Common myeloid progenitor, CD34-positive (primary cell): Measurements from ENCODE around the gene CEP95.

Source experiments
- CTCF ChIA-PET: fragments of 350-600 bp; sonication (Branson Sonifier 250); formaldehyde crosslinking; loops from one replicate; lab custom pipeline; 2021; ENCODE audit warnings: antibody characterized with exemption; lab: Charles Lee
- POLR2A ChIA-PET: fragments of 350-600 bp; sonication (Branson Sonifier 250); formaldehyde crosslinking; loops from one replicate; lab custom pipeline; 2021; ENCODE audit warnings: antibody characterized with exemption; lab: Charles Lee
- DNase-seq, 3 donors: peaks; one replicate each; pipeline versions ENCODE4 v3.0.0 to v3.0.0-alpha.2; 2013
- H3K27ac ChIP-seq, 2 experiments: 1 replicate in 1 of 2; 2 replicates in 1 of 2; pipeline ENCODE4 v1.7.0; 2013; ENCODE audit warnings: inconsistent platforms in 2 of 2, low read length in 2 of 2, mild to moderate bottlenecking in 2 of 2, low read depth in 1 of 2, moderate library complexity in 1 of 2; ENCODE audit not compliant: severe bottlenecking in 2 of 2, insufficient read depth in 1 of 2, poor library complexity in 1 of 2
- H3K27me3 ChIP-seq, 5 experiments: replicated peaks in 2 of 5; 1 replicate in 3 of 5; 2 replicates in 2 of 5; pipeline versions ENCODE4 v1.6.1 to v1.7.0; 2013; ENCODE audit warnings: low read length in 4 of 5, mild to moderate bottlenecking in 2 of 5, moderate library complexity in 2 of 5, inconsistent platforms in 1 of 5; ENCODE audit not compliant: insufficient read depth in 5 of 5, control insufficient read depth in 4 of 5
- H3K36me3 ChIP-seq, 4 experiments: 1 replicate in 2 of 4; 2 replicates in 2 of 4; pipeline versions ENCODE4 v1.6.1 to v1.7.0; 2013; ENCODE audit warnings: low read length in 3 of 4, control low read depth in 1 of 4, mild to moderate bottlenecking in 1 of 4; ENCODE audit not compliant: control insufficient read depth in 4 of 4, insufficient read depth in 4 of 4
- H3K4me1 ChIP-seq, 4 experiments: 1 replicate in 3 of 4; 2 replicates in 1 of 4; pipeline versions ENCODE4 v1.6.1 to v1.7.1; 2013; ENCODE audit warnings: low read length in 3 of 4, mild to moderate bottlenecking in 3 of 4, control low read depth in 1 of 4, inconsistent platforms in 1 of 4, moderate library complexity in 1 of 4; ENCODE audit not compliant: control insufficient read depth in 4 of 4, insufficient read depth in 4 of 4; ENCODE audit errors: control extremely low read depth in 1 of 4
- H3K4me3 ChIP-seq, 7 experiments: 1 replicate in 4 of 7; 2 replicates in 3 of 7; pipeline versions ENCODE4 v1.5.1 to v1.7.0; 2013; ENCODE audit warnings: mild to moderate bottlenecking in 7 of 7, low read length in 6 of 7, moderate library complexity in 6 of 7, inconsistent platforms in 2 of 7, low read depth in 2 of 7, control low read depth in 1 of 7; ENCODE audit not compliant: insufficient read depth in 4 of 7, control insufficient read depth in 1 of 7; ENCODE audit errors: extremely low read depth in 1 of 7
- H3K9me3 ChIP-seq, 5 experiments: 1 replicate in 4 of 5; 2 replicates in 1 of 5; pipeline versions ENCODE4 v1.6.1 to v1.7.1; 2013; ENCODE audit warnings: low read length in 4 of 5, mild to moderate bottlenecking in 2 of 5, inconsistent platforms in 1 of 5, low read depth in 1 of 5, moderate library complexity in 1 of 5; ENCODE audit not compliant: control insufficient read depth in 4 of 5, insufficient read depth in 2 of 5; ENCODE audit errors: control extremely low read depth in 1 of 5
- WGBS: methylation state at CpG from one replicate; pipeline ENCODE4 v1.1.5; 2013; ENCODE audit not compliant: insufficient coverage; 5-methylcytosine and 5-hydroxymethylcytosine counted together

CEP95 gene

GRCh38 chr17:64527914-64528313 is 21.1 kb downstream of the CEP95 start:
- DNase-seq = no peak
- H3K9me3 ChIP-seq = no peaks in the 10 kb centered on the region
- peaks cover 39 to 94% (median 70%) of the 10 kb centered on the region in 4 experiments for H3K36me3 ChIP-seq
- WGBS = 100% methylated on average over 2 of the region's 2 CpGs
- POLR2A ChIA-PET = no interaction called here
- CTCF ChIA-PET = interaction anchor here (1.1 to 2.1 kb wide), 3 partner anchors 10 to 37 kb away, joined by 3 to 7 read pairs (median 3); no protein-coding TSS in a partner anchor
- H3K4me3 ChIP-seq = no peak overlapping the region
- no peaks in the 10 kb centered on the region for H3K4me1 ChIP-seq
- no peaks in the 10 kb centered on the region for H3K27me3 ChIP-seq
- no peak overlapping the region for H3K27ac ChIP-seq

DNA sequence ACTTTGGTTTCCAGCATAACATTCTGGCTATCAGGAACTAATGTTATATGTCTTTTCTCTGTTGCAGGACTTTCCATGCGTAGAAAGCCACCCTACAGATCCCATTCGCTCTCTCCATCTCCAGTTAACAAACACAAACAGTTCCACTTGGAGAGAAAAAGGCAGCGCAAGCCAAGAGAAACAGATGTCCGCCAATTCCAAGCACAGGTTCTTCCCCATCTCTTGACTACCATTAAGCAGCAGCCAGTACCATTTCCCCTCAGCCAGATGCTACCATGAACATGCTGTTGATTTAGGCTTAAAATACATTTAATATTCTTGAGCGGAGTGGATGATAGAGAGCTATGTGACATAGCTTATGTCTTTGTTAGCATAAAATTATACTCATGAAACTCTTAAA is 22.4 kb downstream of the CEP95 start:
- no peaks in the 10 kb centered on the region for H3K27me3 ChIP-seq
- ChIA-PET CTCF (interaction anchor here (2.1 kb wide), 1 partner anchor 38 kb away, joined by 7 read pairs; no protein-coding TSS in a partner anchor), POLR2A (interaction anchor here (0.6 kb wide), 1 partner anchor 30 kb away, joined by 5 read pairs; no protein-coding TSS in a partner anchor)
- no peak overlapping the region for H3K4me3 ChIP-seq
- no peaks in the 10 kb centered on the region for H3K9me3 ChIP-seq
- H3K36me3 ChIP-seq = peaks cover 44 to 95% (median 73%) of the 10 kb centered on the region in 4 experiments
- H3K27ac ChIP-seq = no peak overlapping the region
- WGBS = 100% methylated on average over 2 of the region's 5 CpGs
- no peak for DNase-seq
- no peaks in the 10 kb centered on the region for H3K4me1 ChIP-seq

- WGBS = 92% methylated on average over 5 of the region's 5 CpGs
- no peak for DNase-seq
- peaks cover 52 to 98% (median 76%) of the 10 kb centered on the region in 4 experiments for H3K36me3 ChIP-seq
- CTCF ChIA-PET = interaction anchor here (0.7 to 2.0 kb wide), 2 partner anchors 12 to 15 kb away, joined by 3 to 7 read pairs; no protein-coding TSS in a partner anchor
- H3K27ac ChIP-seq = no peak overlapping the region
- H3K4me1 ChIP-seq = no peaks in the 10 kb centered on the region
- no peak overlapping the region for H3K4me3 ChIP-seq
- no peaks in the 10 kb centered on the region for H3K27me3 ChIP-seq
- no peaks in the 10 kb centered on the region for H3K9me3 ChIP-seq
- POLR2A ChIA-PET = no interaction called here
These were observed 25.2 kb downstream of the CEP95 start for GRCh38 chr17:64531955-64532371.

DNA sequence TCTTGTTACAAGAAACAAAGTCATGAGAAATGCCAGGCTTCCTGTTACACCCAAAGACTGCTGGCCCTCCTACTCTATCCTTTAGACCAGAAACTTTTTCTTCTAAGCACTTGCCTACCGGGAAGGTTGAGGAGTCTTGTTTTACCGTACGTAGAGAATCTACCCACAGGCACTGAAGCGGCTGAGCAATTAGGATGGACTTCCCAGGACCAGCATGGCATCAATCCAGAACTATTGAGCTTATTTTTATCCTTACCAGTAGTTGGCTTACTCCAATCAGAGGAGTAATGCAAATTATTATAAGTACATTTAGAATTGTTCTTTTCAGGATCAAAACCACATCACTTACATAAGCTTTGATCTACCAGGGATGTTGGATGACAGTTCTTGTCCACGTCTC is 25.6 kb downstream of the CEP95 start:
- peaks cover 53 to 98% (median 74%) of the 10 kb centered on the region in 4 experiments for H3K36me3 ChIP-seq
- no peak overlapping the region for H3K27ac ChIP-seq
- H3K4me1 ChIP-seq = no peaks in the 10 kb centered on the region
- CTCF ChIA-PET = interaction anchor here (2.0 kb wide), 1 partner anchor 14 kb away, joined by 7 read pairs; no protein-coding TSS in a partner anchor
- H3K27me3 ChIP-seq = no peaks in the 10 kb centered on the region
- no peak overlapping the region for H3K4me3 ChIP-seq
- no peak for DNase-seq
- WGBS = 94% methylated on average over 4 of the region's 5 CpGs
- no peaks in the 10 kb centered on the region for H3K9me3 ChIP-seq
- POLR2A ChIA-PET = no interaction called here

- DNase-seq = no peak
- Histone ChIP-seq H3K36me3 (peaks cover 48 to 99% (median 72%) of the 10 kb centered on the region in 4 experiments), H3K9me3 (no peaks in the 10 kb centered on the region), H3K27me3 (no peaks in the 10 kb centered on the region), H3K4me1 (no peaks in the 10 kb centered on the region), H3K27ac (no peak overlapping the region), H3K4me3 (no peak overlapping the region)
- ChIA-PET POLR2A (interaction anchor here (0.6 kb wide), 1 partner anchor 103 kb away, joined by 5 read pairs; no protein-coding TSS in a partner anchor), CTCF (interaction anchor here (0.6 to 2.0 kb wide), 4 partner anchors 13 to 114 kb away, joined by 3 to 7 read pairs (median 4); no protein-coding TSS in a partner anchor)
- WGBS = 100% methylated on average over 2 of the region's 2 CpGs
These were observed 27.0 kb downstream of the CEP95 start for GRCh38 chr17:64533784-64534183.

DNA sequence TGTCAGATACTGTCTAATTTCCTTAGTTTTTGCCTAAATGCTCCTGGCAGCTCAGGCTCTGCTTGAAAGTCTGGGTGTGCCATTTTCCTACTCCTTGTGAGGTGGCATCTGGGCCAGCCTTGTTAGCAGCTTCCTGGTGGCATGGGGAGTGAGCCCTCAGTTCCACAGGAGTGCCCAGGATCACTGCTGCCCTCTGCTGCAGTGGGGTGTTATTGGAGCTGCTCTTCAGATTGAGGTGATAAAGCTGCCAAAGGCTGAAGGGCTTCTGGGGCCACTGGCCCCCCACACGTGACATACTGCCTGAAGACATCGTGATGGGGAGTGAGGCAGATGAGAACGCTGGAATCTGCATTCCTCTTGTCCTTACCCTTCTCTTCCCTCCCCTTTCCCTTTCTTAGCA is 27.4 kb downstream of the CEP95 start:
- Histone ChIP-seq H3K27ac (no peak overlapping the region), H3K4me1 (no peaks in the 10 kb centered on the region), H3K36me3 (peaks cover 44 to 98% (median 69%) of the 10 kb centered on the region in 4 experiments), H3K4me3 (no peak overlapping the region), H3K9me3 (no peaks in the 10 kb centered on the region), H3K27me3 (no peaks in the 10 kb centered on the region)
- POLR2A ChIA-PET = no interaction called here
- peak; percentile 12 to 29 (median 26) for DNase-seq
- WGBS = no CpG with 5 or more reads among the region's 3 CpGs
- CTCF ChIA-PET = interaction anchor here (1.9 kb wide), 1 partner anchor 113 kb away, joined by 5 read pairs; no protein-coding TSS in a partner anchor

DNA sequence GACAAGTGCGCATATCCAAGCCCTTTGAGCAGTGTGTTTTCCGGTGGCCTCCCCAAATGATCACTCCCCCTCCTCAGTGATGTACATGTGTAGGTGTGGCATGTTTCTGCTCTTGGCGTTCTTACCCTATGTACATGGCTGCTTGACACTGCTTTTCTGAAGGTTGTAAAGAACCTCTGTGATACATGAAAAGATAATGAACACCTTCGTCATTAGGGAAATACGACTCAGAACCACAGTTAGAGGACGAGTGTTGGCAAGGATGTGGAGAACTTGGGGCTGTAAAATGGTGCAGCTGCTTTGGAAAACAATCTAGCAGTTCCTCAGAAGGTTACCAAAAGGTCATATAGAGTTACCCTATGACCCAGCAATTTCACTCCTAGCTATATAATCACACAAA is 28.6 kb downstream of the CEP95 start:
- POLR2A ChIA-PET = no interaction called here
- Histone ChIP-seq H3K27ac (no peak overlapping the region), H3K4me3 (no peak overlapping the region), H3K27me3 (no peaks in the 10 kb centered on the region), H3K4me1 (no peaks in the 10 kb centered on the region), H3K36me3 (peaks cover 39 to 97% (median 65%) of the 10 kb centered on the region in 4 experiments), H3K9me3 (no peaks in the 10 kb centered on the region)
- 98% methylated on average over 5 of the region's 6 CpGs for WGBS
- CTCF ChIA-PET = no interaction called here
- DNase-seq = no peak
